IPS-15b (cell line): ENCODE data around the gene FAM76B.
"Not testable (repeated sequence)": the region's sequence is repeated elsewhere in the genome, so short reads cannot be mapped to it uniquely, and the experiment has no call there.

ENCODE experiments used
- H3K27me3 ChIP-seq: one replicate; pipeline ENCODE4 v1.6.1; 2013; ENCODE audit warnings: low read length; ENCODE audit not compliant: control insufficient read depth, insufficient read depth
- H3K36me3 ChIP-seq: one replicate; pipeline ENCODE4 v1.6.1; 2013; ENCODE audit warnings: low read length; ENCODE audit not compliant: control insufficient read depth, insufficient read depth
- H3K4me1 ChIP-seq: one replicate; pipeline ENCODE4 v1.6.1; 2013; ENCODE audit warnings: mild to moderate bottlenecking, low read length; ENCODE audit not compliant: control insufficient read depth, insufficient read depth
- H3K4me3 ChIP-seq: one replicate; pipeline ENCODE4 v1.5.1; 2013; ENCODE audit warnings: low read depth, low read length
- H3K9ac ChIP-seq: one replicate; pipeline ENCODE4 v1.6.1; 2013; ENCODE audit warnings: low read depth, mild to moderate bottlenecking, low read length
- H3K9me3 ChIP-seq: one replicate; pipeline ENCODE4 v1.6.1; 2013; ENCODE audit warnings: mild to moderate bottlenecking, low read length; ENCODE audit not compliant: control insufficient read depth, insufficient read depth

The FAM76B gene

DNA sequence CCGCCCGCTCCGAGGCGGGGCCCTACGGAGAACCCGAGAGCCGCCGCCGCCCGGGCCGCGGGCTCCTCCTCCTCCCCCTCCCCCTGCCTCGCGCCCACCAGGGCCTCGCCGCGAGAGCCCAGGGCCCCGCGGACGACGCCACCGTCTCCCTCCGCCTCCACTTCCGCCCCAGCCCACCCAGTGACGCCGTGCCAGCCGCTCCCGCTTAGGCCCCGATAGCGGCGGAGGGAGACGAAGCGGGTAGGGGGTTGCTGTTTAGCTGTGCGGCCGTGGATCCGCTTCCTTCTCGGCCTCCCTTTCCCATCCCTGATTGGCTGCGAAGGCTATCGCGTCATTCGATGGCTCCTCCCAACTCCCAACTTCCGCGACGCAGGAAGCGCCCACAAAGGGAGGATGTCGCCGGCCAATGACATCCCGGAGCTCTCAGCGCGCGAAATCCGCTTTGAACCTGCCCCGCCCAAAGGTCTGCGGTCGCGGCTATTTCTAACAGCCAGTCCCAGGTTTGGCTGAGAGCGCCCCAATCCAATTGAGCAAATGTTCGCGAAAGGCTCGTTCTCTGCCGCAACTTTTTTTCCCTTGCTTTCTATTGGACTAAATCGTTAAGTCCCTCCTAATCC, at the start of gene FAM76B:
TSS of gene FAM76B (minus strand) at position 277 of the 617 bp plus-strand sequence. CDS start 304 bp downstream, outside the sequence.
- Histone ChIP-seq H3K27me3 (no peaks in the 10 kb centered on the region), H3K4me1 (peaks cover 12% of the 10 kb centered on the region), H3K9me3 (no peaks in the 10 kb centered on the region), H3K4me3 (peak within 1 kb of the TSS; percentile 98), H3K36me3 (peaks cover 8% of the 10 kb centered on the region), H3K9ac (peak within 1 kb of the TSS; percentile 93)

DNA sequence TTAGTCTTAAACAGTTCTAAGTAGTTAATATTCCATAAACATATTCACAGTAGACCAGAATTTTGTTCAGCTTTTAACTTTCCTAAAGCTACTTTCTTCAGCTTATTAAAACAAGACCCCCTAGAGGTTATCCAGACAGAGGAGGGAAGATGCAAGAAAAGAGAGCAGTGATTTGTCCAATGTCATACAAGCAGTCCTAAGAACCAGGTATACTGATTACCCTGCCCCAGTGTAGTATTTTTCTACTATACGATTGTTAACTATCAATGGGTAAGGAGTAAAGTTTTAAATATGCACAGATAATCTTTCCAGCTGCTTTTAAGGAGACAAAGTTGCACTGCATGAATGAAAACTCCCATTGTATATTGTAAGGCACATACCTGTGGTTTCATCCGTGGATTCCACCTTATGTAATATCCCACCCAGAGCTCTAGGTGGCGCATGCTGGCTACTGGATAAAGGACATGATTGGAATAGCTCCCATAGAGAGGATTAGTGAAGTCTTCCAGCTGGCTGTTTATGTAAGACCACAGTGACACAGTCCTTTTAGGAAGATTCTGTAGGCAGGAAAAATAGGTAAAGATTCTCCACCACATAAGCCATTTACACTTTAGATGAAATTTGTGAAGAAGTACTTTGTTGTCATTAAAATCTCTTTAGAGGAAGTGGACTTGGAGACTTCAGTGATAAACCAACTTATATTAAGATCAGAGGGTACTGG, 46.3 kb upstream of the FAM76B start:
- H3K27me3 ChIP-seq: no peaks in the 10 kb centered on the region
- no peaks in the 10 kb centered on the region for H3K36me3 ChIP-seq
- no peaks in the 10 kb centered on the region for H3K9me3 ChIP-seq
- H3K9ac ChIP-seq: no peak overlapping the region
- H3K4me1 ChIP-seq: no peaks in the 10 kb centered on the region
- no peak overlapping the region for H3K4me3 ChIP-seq

DNA sequence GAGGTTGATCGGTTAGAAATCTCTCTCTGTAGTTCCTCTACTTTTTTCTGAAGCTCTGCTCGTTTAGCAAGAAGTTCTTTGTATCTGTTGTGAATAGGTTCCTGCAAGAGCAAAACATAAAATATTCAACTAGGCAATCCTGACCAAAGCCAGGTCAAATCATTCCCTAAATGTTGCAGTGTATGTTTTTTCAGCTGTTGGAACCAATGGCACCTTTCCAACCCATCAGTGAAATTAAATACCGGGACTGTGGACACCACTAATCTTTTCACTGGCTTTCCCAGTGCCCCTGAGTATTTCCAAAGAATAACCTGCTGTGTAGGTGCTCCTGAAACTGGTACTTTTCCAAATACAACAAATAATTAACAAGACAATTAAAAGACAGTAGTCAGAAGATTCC, 45.8 kb upstream of the FAM76B start:
- Histone ChIP-seq H3K9me3 (no peaks in the 10 kb centered on the region), H3K27me3 (no peaks in the 10 kb centered on the region), H3K9ac (no peak overlapping the region), H3K36me3 (no peaks in the 10 kb centered on the region), H3K4me1 (no peaks in the 10 kb centered on the region), H3K4me3 (no peak overlapping the region)

DNA sequence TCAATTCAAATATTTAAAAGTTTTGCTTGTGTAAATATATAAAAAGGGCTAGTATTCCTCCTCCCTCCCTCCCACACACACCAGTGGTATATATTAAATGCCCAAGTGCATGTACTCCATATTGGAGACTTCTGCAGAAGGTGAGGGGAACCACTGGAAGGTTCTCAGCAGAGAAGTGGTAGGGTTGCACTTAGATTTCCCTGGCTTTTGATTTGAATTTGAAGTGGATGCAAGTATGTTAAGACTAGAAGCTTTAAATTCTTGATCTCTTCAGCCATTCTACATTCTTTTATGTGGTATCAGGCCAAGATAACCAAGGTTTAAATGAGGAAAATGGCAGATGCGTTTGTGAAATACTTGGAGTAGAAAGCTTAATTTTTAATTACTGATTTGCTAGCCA, 43.8 kb upstream of the FAM76B start:
- Histone ChIP-seq H3K9ac (no peak overlapping the region), H3K4me1 (no peaks in the 10 kb centered on the region), H3K4me3 (no peak overlapping the region), H3K27me3 (no peaks in the 10 kb centered on the region), H3K9me3 (no peaks in the 10 kb centered on the region), H3K36me3 (no peaks in the 10 kb centered on the region)

DNA sequence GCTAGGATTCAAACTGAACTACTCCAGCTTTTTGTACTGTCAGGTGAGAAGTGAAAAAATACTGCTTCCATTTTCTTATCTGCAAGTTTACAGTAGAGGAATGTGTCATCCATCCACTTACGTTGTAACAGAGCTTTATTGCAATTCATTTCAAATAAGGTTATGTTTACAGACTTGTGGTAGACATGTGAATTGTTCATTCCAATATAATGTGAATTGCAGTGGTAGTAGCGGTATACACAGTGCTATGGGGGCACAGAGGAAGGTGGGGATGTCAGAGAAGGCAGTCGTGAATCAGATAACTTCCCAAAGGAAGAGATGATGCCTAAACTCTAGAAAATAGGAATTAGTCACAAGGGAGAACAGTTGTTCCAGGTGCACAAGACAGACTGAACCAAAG, 43.2 kb upstream of the FAM76B start:
- Histone ChIP-seq H3K4me3 (no peak overlapping the region), H3K9ac (no peak overlapping the region), H3K36me3 (no peaks in the 10 kb centered on the region), H3K27me3 (no peaks in the 10 kb centered on the region), H3K4me1 (no peaks in the 10 kb centered on the region), H3K9me3 (no peaks in the 10 kb centered on the region)

DNA sequence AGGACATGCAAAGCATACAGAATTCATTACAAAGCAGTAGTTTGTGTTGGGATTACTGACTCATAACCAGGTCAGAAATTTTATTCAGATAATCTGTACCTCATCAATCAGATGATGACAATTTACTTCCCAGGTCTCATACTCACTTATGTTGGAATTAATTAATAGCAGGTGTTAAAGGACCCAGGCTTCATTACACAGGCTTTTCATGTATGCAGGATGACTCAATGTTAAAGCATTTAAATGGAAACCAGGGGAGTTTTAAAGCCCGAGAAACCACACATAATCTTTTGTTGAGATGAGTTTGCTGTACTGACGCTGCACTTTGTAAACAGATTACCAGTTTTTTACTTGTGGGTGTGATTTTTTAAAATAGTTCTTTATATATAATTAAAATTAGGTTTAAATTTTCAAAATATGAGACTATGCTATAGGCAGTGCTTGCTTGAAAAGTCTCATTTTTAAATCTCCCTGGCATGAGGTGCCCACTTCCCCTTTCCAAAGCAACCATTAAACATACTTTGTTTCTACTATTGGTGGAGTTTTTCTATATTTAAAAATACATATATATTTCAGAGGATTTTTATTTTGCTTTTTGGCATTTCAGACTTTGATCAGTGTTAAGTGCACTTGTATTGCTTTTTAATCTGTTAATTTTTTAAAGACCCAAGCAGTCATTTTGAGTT, 41.8 kb upstream of the FAM76B start:
- Histone ChIP-seq H3K9me3 (no peaks in the 10 kb centered on the region), H3K9ac (no peak overlapping the region), H3K27me3 (no peaks in the 10 kb centered on the region), H3K4me3 (no peak overlapping the region), H3K36me3 (no peaks in the 10 kb centered on the region), H3K4me1 (no peaks in the 10 kb centered on the region)

DNA sequence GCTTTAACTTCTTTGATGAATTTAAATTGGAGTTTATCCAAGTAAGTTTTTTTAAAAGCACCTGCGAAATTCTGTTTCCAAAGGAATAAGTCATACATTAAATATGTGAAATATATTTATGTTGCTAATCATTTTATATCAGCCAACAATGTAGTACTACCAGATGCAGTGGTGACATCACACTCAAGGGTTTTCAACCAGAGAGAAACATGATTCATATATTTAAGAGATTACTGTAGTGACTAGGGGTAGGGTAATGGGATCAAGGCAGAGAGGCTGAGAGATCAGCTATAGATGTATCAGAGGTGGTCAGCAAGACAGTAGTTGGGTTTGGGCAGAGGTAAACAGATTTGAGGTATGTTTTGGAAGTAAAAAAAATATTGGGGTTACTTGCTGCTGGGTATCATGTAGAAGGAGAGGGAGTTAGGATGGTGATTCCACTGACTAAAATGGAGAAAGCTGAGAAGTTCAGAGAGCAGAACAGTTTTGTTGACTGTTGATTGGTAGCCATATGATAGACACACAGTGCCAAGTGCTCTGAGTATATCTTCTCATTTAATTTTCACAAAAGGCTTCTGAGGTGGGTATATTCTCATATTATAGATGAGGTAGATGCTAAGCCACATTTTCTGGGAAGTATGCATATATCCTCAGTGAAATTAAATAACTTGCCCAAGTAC, 40.1 kb upstream of the FAM76B start:
- Histone ChIP-seq H3K36me3 (no peaks in the 10 kb centered on the region), H3K4me3 (no peak overlapping the region), H3K9me3 (no peaks in the 10 kb centered on the region), H3K9ac (no peak overlapping the region), H3K27me3 (no peaks in the 10 kb centered on the region), H3K4me1 (no peaks in the 10 kb centered on the region)

DNA sequence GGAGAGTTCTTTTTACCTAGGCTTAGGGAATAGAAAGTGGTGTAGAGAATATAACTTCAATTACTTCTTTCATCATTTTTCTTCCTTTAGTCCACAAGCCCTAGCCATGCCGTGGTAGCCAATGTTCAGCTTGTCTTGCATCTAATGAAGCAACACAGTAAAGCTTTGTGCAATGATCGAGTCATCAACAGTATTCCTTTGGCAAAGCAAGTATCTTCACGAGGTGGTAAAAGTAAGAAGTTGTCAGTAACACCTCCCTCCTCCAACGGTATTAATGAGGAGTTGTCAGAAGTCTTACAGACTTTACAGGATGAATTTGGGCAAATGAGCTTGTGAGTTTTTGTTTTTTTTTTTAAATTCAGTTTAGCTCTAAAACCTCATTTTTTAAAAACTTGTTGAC, 38.1 kb upstream of the FAM76B start:
- Histone ChIP-seq H3K9ac (no peak overlapping the region), H3K36me3 (no peaks in the 10 kb centered on the region), H3K9me3 (no peaks in the 10 kb centered on the region), H3K4me3 (no peak overlapping the region), H3K27me3 (no peaks in the 10 kb centered on the region), H3K4me1 (no peaks in the 10 kb centered on the region)

DNA sequence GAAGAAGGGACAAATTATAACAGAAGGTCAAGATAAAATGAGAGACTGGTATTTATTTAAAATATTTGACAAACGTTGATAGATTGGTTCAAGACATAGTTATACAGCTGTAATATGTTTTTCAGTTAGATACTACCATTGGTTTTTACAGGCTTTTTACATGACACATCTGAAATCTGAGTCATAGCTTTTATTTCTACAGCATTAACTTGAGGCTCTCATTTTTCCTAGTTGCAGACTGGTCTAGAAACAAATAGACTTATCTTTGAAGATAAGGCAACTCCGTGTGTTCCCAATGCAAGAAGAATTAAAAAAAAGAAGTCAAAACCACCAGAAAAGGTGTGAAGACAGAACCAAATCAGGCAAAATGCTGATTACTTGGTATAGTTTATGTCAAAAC, 32.1 kb upstream of the FAM76B start:
- Histone ChIP-seq H3K9ac (no peak overlapping the region), H3K27me3 (no peaks in the 10 kb centered on the region), H3K9me3 (no peaks in the 10 kb centered on the region), H3K4me3 (no peak overlapping the region), H3K36me3 (no peaks in the 10 kb centered on the region), H3K4me1 (no peaks in the 10 kb centered on the region)

DNA sequence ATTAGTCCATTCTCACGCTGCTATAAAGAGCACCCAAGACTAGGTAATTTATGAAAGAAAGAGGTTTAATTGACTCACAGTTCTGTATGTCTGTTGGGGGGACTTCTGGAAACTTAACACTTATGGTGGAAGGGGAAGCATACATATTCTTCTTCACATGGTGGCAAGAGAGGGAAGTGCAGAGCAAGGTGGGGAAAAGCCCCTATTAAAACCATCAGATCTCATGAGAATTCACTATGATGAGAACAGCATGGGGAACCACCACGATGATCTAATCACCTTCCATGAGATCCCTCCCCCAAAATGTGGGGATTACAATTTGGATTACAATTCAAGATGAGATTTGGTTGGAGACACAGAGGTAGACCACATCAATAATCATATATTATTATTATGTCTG, 26.5 kb upstream of the FAM76B start:
- Histone ChIP-seq H3K4me1 (no peaks in the 10 kb centered on the region), H3K36me3 (no peaks in the 10 kb centered on the region), H3K4me3 (no peak overlapping the region), H3K9me3 (no peaks in the 10 kb centered on the region), H3K9ac (no peak overlapping the region), H3K27me3 (no peaks in the 10 kb centered on the region)

DNA sequence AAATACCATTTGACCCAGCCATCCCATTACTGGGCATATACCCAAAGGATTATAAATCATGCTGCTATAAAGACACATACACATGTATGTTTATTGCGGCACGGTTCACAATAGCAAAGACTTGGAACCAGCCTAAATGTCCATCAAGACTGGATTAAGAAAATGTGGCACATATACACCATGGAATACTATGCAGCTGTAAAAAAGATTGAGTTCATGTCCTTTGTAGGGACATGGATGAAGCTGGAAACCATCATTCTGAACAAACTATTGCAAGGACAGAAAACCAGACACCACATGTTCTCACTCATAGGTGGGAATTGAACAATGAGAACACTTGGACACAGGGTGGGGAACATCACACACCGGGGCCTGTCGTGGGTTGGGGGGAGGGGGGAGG, 21.5 kb upstream of the FAM76B start:
- H3K4me3 ChIP-seq, H3K27me3 ChIP-seq: not testable (repeated sequence)

More for the DNA sequence above, 21.5 kb upstream of the FAM76B start:
- H3K4me1 ChIP-seq, H3K9me3 ChIP-seq, H3K9ac ChIP-seq: not testable (repeated sequence)
- H3K36me3 ChIP-seq: peaks cover 10% of the 10 kb centered on the region
